HG02678 (cell line): ENCODE results near the gene COIL.
A peak's percentile ranks its signal among the peaks of the same experiment; 100 is the strongest.
"Not testable (repeated sequence)": the region's sequence is repeated elsewhere in the genome, so short reads cannot be mapped to it uniquely, and the experiment has no call there.

Experiments used
- ATAC-seq: cut with Tn5 transposase; IDR thresholded peaks from one replicate; pipeline ENCODE4 v1.9.1; 2021; ENCODE audit warnings: mild to moderate bottlenecking, moderate library complexity; ENCODE audit not compliant: unreplicated experiment

The COIL gene, protein sequence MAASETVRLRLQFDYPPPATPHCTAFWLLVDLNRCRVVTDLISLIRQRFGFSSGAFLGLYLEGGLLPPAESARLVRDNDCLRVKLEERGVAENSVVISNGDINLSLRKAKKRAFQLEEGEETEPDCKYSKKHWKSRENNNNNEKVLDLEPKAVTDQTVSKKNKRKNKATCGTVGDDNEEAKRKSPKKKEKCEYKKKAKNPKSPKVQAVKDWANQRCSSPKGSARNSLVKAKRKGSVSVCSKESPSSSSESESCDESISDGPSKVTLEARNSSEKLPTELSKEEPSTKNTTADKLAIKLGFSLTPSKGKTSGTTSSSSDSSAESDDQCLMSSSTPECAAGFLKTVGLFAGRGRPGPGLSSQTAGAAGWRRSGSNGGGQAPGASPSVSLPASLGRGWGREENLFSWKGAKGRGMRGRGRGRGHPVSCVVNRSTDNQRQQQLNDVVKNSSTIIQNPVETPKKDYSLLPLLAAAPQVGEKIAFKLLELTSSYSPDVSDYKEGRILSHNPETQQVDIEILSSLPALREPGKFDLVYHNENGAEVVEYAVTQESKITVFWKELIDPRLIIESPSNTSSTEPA

DNA sequence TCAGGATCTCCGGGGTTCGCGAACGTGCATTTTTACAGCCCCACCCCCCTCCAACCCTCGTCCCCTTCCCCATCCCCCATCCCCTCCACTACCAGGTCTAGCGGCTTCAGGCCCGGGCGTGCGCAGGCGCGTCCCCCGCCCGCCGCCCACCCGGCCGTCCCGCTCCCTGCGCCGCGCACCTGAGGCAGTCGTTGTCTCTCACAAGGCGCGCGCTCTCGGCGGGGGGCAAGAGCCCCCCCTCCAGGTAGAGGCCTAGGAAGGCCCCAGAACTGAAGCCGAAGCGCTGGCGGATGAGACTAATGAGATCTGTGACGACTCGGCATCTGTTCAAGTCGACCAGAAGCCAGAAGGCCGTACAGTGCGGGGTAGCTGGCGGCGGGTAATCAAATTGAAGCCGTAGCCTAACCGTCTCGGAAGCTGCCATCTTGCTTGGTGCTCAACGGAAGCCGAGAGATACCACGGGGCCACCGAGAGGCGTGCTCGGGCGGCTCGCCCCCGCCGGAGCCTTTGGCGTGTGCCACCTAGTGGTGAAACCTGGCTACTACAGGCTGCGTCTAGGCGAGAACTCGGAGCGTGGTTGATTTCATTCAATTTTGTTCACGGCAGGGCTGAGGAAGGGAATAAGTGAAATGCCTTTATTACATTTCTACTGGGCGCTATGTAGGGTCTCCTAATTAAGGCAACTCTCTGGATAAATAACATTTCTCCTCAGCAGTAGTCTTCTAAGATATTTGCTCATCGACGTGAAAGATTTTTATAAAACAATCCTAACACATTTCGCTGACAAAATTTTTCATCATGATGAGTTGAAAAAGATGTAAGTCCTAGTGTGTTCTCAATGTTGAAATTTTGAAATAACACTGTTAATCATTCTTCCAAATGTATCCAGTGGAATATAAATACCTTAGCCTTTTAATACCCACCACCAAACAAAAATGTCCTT, at the start of gene COIL:
Gene COIL, minus strand, starts transcription at position 455 of the 943 bp plus-strand sequence. Its CDS starts 31 bp downstream, at position 424.
- ATAC-seq, result peak; percentile 94

DNA sequence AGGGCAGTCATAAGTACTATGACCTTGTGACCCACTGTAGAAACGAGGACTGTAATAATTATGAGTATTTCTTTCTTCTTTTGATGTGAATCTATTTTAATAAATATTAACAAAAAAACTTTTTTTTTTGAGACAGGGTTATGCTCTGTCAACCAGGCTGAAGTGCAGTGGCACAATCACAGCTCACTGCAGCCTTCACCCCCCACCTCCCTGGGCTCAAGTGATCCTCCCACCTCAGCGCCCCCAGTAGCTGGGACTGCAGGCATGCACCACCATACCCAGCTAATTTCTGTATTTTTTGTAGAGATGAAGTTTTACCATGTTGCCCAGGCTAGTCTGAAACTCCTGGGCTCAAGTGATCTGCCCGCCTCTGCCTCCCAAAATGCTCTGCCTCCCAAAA, 49.6 kb upstream of the COIL start:
- ATAC-seq, result no peak

DNA sequence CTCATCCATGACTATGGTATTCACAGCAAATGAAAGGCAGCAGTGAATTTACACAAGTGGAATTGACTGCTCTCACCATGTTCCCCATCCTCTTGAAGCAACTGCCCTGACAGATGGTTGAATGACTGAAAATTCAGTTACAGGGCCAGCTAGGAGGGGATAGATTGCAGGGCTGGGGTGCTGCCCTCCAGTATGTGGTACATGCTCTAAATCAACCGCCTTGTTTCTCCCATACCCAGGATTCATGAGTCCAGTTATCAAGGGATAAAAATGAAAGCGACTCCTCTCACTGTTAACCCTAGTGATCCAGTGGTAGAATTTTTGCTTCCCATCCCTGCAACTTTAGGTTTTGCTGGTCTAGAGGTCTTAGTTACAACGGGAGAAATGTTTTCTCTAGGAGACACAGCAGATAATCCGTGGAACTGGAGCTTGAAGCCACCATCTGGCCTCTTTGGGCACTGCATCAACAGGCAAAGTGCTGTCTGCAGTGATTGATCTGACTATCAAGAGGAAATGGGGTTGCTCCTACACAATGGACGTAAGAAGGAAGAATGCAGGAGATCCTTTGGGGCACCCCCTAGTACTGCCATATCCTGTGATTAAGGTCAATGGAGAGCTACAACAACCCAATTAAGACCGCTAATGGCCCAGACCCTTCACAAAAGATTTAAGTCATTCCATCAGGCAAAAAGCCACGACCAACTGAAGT, 49.0 kb upstream of the COIL start:
- no peak for ATAC-seq

DNA sequence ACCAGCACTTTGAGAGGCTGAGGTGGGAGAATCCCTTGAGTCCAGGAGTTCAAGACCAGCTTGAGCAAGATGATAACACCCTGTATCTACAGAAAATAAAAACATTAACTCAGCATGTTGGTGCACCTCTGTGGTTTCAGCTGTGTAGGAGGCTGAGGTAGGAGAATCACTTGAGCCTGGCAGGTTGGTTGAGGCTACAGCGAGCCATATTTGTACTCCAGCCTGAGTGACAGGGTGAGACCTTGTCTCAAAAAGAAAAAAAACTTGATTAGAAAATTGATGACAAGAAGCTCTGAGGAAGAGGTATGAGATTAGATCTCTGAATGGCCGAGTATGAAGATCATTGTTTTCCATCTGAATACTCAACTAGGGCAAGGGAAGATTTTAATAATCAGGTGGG, 48.1 kb upstream of the COIL start:
- no peak for ATAC-seq

DNA sequence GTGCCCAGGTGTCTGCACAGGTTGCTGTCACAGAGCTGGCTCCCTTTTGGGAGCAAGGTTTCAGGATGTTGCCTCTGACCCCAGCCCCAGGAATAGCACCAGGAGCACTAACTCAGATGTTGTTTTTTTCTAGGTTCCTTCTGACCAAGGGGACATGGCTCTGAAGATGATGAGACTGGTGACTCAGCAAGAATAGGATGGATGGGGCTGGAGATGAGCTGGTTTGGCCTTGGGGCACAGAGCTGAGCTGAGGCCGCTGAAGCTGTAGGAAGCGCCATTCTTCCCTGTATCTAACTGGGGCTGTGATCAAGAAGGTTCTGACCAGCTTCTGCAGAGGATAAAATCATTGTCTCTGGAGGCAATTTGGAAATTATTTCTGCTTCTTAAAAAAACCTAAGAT, 45.2 kb upstream of the COIL start:
- ATAC-seq, result no peak

DNA sequence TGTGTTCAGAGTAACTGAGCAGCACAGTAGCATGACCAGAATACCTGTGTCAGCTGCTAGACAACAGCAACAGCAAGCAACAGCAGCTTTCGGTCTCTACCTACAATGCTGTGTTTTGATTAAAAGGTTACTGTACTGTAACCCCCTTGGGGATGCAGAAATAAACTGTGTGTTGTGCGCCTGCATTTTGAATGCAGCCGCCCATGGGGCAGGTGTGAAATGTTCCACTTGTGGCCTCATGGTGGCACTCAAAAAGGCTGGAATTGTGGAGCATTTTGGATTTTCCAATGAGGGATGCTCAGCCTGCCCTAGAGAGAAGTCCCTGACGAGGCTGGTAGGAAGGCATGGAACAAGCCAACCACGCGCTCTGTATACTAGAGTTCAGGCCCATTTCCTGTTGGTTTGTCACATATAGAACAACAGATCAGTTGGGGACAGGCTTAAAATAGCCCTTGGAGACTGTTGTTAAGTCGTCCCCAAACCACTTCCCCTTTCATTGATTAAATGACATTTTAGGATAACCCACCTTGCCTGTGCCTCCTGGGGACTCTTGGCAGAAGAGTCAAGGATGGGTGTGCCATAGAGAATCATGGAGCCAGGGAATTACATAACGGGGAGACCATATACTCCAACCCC, 44.2 kb upstream of the COIL start:
- ATAC-seq, result peak; percentile 78

DNA sequence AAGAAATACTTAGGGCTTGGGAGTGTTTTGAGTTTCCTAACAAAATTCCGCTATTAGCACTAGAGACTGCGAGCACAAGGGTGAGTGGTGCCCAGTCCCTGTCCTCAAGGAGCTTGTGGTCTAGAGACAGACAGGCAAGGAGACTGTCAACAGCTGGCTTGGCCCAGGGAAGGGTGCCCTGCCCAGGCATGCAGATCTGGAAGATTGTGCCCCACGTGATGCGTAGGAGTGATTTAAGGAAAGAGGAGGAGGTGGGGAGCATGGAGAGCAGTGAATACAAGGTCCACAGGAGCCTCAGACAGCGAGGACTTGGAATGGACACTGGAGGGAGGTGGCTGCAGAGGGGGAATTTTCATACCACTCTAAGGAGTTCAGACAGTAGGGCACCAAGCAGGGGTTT, 42.1 kb upstream of the COIL start:
- ATAC-seq, result no peak

DNA sequence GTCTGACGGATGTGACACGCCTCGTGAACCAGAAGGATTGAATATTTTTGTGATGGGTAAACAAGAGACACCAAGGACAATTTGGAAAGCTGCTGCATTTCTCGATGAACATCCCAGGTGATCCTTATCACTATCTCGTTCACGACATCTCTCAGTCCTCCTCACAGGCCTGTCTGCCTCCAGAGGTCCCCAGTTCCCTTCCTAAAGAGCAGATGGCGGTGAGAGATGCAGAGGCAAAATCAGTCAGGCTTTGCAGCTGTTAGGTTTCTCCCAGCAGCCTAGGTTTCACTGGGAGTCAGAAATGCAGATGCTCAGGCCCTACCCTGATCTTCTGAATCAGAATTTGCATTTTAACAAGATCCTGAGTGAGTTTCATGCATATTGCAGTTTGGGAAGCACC, 40.7 kb upstream of the COIL start:
- no peak for ATAC-seq

DNA sequence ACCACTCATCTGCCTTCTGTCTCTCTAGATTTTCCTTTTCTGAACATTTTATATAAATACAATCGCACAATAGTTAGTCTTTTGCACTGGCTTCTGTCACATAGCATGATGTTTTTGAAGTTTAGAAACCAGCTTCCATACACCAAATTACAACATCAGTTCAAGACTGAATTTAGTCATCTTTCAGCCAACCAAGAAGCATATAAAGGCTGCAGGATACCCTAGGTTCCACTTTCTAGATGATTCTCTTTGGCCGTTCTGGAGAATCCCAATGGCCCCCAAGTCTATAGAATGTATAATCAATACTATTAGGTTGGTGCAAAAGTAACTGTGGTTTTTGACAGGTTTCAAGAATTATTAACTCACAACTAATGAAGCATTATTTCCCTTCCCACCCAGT, 36.5 kb upstream of the COIL start:
- ATAC-seq, result no peak

DNA sequence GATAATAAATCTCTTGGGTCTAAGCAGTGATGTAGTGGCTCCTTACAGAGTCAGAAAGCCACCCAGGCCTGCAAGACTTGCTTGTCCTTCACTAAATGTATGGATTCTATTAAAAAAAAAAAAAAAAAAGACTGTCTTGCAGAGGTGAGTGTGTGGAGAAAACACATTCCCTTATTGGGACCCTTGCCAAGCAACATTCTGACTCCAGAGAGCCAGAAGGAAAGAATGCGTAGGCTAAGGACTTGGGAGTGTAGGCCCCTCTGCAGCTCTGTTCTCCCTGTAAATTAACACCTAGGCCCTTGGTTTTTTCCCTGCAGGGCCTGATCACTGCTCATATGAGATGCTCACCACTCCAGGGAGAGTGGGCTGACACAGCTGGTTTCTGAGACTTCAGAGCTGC, 34.9 kb upstream of the COIL start:
- ATAC-seq, result no peak

DNA sequence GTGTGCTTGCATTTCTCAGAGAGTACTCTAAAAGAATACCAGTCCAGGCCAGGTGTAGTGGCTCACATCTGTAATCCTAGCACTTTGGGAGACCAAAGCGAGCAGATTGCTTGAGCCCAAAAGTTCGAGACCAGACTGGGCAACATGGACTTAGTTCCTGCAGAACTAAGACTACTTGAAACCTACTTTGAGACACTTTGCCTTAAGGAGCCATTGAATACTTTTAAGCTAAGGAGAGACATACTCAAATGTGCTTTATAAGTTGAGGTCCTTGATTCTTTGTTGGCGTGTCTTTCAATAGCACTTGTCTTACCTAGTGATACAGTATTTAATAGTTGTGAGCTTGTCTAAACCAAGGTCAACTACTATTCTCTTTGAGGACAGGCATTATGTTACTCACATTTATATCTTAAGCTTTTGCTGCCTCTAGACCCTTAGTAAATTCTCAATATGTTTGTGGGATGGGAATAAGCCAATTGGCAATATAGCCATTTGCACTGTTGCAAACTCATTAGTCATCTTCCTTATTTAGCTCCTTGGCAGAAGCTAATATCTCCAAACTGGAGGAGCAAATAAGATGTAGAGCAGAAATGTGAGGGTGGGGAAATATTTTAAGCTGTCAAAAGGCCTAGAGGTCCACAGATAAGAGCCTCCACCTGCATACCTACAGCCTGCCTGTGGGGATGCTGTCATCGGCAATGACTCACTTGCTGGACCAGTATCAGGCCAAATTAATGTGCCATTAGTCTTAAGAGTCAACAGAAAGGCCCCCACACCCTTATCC, 33.4 kb upstream of the COIL start:
- ATAC-seq, result no peak

DNA sequence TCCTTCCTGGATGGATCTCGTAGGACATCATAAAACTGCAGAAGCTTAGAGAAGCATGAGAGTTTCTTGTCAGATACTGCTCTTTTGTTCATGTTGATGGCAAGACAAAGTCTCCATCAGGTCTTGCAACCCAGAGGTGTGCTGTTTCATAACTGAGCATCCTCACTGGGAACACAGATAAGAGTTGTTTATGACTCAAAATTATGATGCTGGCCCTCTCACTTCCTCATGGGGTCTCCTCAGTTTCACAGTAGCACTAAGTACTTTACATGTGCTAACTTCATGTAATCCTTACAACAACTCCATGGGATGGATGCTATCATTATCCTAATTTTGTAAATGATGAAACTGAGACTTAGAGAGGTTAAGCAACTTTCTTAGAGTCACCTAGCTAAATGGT, 31.5 kb upstream of the COIL start:
- no peak for ATAC-seq

DNA sequence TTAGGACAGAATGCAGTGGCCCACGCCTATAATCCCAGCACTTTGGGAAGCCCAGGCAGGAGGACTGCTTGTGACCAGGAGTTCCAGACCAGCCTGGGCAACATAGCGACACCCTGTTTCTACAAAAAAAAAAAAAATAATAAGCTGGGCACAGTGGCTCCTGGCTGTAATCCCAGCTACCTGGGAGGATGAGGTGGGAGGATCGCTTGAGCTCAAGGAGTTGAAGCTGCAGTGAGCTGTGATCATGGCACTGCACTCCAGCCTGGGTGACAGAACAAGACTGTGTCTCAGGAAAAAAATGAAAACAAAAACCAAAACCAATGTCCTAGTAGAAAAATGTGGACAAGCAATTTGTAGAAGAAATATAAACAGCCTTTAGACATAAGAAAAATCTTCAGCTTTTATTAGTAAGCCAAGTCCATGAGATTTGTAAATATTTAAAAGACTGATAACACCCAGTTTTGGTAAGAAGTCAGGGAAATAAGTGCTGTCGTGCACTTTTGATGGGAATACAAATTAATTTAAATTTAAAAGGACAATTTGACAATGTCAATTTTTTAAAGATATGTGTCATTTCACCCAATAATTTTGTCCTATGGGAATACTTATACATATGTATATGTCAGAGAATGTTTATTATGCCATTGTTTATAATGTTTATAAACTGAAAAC, 28.2 kb upstream of the COIL start:
- ATAC-seq, result no peak

DNA sequence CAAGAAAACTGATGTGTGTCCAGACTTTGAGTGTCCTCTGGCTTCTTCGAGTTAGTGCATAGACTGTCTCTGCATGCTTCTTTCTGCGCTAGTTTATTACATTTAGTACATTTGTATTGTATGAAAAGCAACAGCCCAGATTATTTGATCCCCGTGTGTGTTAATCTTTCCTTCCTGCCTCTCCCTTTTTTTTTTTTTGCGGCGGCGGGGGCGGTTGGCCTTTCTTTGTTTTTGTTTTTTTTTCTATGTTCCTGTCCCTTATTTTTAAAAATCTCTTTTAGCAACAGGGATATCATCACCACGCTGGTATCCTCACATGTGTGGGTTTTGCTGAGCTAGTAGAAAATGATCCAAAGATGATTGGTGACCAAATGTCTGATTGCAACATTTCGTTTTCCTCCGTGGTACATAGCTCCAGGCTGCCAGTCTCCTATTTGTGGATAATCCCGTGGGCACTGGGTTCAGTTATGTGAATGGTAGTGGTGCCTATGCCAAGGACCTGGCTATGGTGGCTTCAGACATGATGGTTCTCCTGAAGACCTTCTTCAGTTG, 26.5 kb upstream of the COIL start:
- no peak for ATAC-seq

DNA sequence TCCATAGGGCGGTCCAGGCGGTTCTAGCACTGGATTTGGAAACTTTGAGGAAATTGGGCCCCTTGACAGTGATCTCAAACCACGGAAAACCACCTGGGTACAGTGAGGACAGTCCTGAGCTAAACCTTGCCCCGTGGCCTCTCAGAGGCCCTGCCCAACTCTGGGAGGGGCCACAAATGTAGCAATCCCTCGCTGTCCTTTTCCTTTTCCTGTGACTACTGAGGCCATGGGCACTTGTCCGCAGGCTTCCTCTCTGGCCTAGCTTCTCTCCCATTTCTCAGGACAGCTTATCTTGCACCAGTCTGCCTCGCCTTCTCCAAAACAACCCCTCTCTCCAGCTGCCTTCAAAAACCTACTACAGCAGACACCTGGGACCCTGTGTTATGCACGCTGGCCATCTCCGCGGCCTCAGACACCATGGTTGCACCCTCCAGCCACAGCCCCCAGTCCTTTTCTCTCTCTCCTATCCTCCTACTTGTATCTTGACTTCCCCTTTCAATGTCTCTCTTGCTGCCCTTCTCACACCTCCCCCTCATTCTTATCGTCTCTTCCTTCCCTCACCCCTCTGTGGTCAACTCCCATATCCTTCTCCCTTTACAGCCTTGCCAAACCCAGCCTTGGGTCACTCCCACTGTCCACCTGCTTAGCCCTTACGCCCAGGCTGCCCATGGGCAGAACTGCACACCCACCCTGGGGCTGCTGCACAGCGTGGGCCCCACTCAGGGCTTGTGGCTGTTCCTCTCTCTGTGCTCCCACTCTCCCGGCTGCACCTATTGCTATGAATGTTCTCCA, 24.7 kb upstream of the COIL start:
- ATAC-seq, result no peak

DNA sequence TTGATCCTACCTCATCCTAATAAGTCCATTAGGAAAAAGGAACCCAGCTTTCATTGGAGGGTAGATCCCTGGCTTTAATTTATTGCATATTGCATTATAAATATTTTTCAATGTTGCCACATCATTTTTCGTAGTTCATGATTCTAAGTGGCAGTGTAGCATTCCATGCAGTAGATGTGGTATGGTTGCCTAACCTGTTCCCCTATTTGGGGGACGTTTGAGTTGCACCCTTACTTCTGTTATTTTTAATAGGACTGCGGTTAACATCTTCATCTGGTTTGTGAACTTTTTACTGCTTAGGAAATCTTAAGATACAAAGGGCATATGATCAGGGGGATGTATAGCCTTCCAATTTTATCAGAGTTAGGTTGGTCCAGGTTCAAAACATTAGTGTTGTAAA, 22.5 kb upstream of the COIL start:
- ATAC-seq, result no peak

DNA sequence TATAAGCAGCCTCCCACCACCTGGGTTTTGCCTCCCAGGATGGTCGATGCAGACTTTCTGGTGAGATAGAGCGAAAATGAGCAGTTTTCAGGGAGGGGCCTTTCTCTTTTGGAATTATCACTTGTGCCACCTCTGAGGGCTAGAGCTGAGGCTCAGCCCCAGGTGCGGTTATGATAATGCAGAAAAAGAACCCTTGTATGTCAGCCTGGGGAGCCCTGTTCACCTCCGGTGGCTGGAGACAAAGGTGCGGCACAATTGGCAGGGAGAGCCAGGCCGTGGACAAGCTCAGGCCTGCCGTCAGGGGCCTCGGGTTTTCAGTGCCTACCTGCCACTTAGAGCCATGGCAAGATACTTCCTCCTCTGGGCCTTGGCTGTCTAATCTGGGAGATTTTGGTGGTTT, 21.5 kb upstream of the COIL start:
- no peak for ATAC-seq

DNA sequence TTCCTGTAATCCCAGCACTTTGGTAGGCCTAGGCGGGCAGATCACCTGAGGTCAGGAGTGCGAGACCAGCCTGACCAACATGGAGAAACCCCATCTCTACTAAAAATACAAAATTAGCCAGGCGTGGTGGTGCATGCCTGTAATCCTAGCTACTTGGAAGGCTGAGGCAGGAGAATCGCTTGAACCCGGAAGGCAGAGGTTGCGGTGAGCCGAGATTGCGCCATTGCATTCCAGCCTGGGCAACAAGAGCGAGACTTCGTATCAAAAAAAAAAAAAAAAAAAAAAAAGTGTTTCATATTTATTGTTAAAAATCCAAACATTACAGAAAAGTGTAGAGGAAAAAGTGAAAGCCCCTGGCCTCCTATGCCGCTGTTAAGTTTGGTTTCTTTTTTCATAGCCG, 19.7 kb upstream of the COIL start:
- ATAC-seq, result not testable (repeated sequence)
